ENCODE measurements around the gene CCDC51. TPM values are rescaled to one million over a fixed set of nuclear protein-coding genes. Genes with fewer than 3 reads are reported as not detected.

CCDC51 gene
- total and polyA plus RNA-seq, 9 of the 15 experiments (the other 6 are each of a cell fraction or from before 2014, with no cell fraction given): 6.5 to 18.6 (median 15.7) TPM

- TF ChIP-seq C11orf30 (IDR thresholded peaks at IDR 0.05; ENCODE audit: low read depth) (peak; percentile 95), ZNF778 (CRISPR knock-in tag; IDR thresholded peaks at IDR 0.05) (no peak), ZNF609 (CRISPR knock-in tag; IDR thresholded peaks at IDR 0.05; ENCODE audit: borderline replicate concordance) (no peak), TOE1 (IDR thresholded peaks at IDR 0.05; ENCODE audit: borderline replicate concordance) (no peak), TOE1 (CRISPR knock-in tag; IDR thresholded peaks at IDR 0.05; ENCODE audit: borderline replicate concordance, low read depth) (no peak), BRCA1 (IDR thresholded peaks at IDR 0.05) (no peak), BRCA1 (CRISPR knock-in tag; IDR thresholded peaks at IDR 0.05) (no peak), GABPA (tag; conservative IDR thresholded peaks at IDR 0.05; ENCODE audit: low read depth) (peak; percentile 60; the same call in 1 of the 2 replicates), ELF4 (CRISPR knock-in tag; IDR thresholded peaks at IDR 0.05) (no peak), RBM25 (IDR thresholded peaks at IDR 0.05; ENCODE audit: low read depth, low read length, severe bottlenecking) (peak; percentile 86), ATF7 (IDR thresholded peaks at IDR 0.05) (peak; percentile 80; the same call in 1 of the 2 replicates), TFAP4 (CRISPR knock-in tag; IDR thresholded peaks at IDR 0.05; ENCODE audit: borderline replicate concordance) (peak; percentile 96), NELFE (IDR thresholded peaks at IDR 0.05; ENCODE audit: insufficient read depth, insufficient read length) (no peak), WHSC1 (IDR thresholded peaks at IDR 0.05; ENCODE audit: low read length) (no peak), RFX1 (IDR thresholded peaks at IDR 0.05) (no peak), ARID3B (CRISPR knock-in tag; IDR thresholded peaks at IDR 0.05; ENCODE audit: borderline replicate concordance) (no peak), ZNF436 (CRISPR knock-in tag; IDR thresholded peaks at IDR 0.05) (no peak), USF1 (CRISPR knock-in tag; IDR thresholded peaks at IDR 0.05) (no peak), KDM4B (IDR thresholded peaks at IDR 0.05; ENCODE audit: borderline replicate concordance in 2 of 2, low read depth in 1 of 2) (0 out of 4 replicates have a peak, but pooled peaks of 1 of the 2 experiments have one; percentile 32), EWSR1 (IDR thresholded peaks at IDR 0.05; ENCODE audit: borderline replicate concordance, low read depth, partially characterized antibody) (no peak)
These were observed 6.7 kb upstream of the CCDC51 start, which contains the start of gene ATRIP (continued) for GRCh38 chr3:48446425-48447193.

Measured in K562 (cell line).